Endodermal cell (in vitro differentiated cells): ENCODE results near the gene CHIC1. TPM values are rescaled to one million over a fixed set of nuclear protein-coding genes. Genes with fewer than 3 reads are reported as not detected.
"Not testable (repeated sequence)": the region's sequence is repeated elsewhere in the genome, so short reads cannot be mapped to it uniquely, and the experiment has no call there.

Experiments
- DNase-seq: peaks from one replicate; pipeline ENCODE4 v3.0.0-alpha.2; 2017
- H3K27ac ChIP-seq: 2 replicates; pipeline ENCODE4 v1.5.1; 2013; ENCODE audit warnings: mild to moderate bottlenecking, low read depth, low read length, moderate library complexity
- H3K27me3 ChIP-seq: 2 replicates; pipeline ENCODE4 v1.6.1; 2013; ENCODE audit warnings: mild to moderate bottlenecking, low read length, moderate library complexity; ENCODE audit not compliant: insufficient read depth, control insufficient read depth, poor library complexity, severe bottlenecking
- H3K36me3 ChIP-seq: 2 replicates; pipeline ENCODE4 v1.7.0; 2013; ENCODE audit warnings: mild to moderate bottlenecking, low read length, moderate library complexity; ENCODE audit not compliant: control insufficient read depth, insufficient read depth
- H3K4me1 ChIP-seq: one replicate; pipeline ENCODE4 v1.7.0; 2013; ENCODE audit warnings: low read length; ENCODE audit not compliant: control insufficient read depth, insufficient read depth
- H3K4me3 ChIP-seq: 2 replicates; pipeline ENCODE4 v1.5.1; 2013; ENCODE audit warnings: mild to moderate bottlenecking, low read length, moderate library complexity
- H3K9ac ChIP-seq: 2 replicates; pipeline ENCODE4 v1.6.1; 2013; ENCODE audit warnings: mild to moderate bottlenecking, low read length, moderate library complexity; ENCODE audit not compliant: poor library complexity, severe bottlenecking; ENCODE audit errors: extremely low read depth
- H3K9me3 ChIP-seq: 2 replicates; pipeline ENCODE4 v1.6.1; 2013; ENCODE audit warnings: mild to moderate bottlenecking, low read length, moderate library complexity; ENCODE audit not compliant: control insufficient read depth
- H3K27ac Mint-ChIP-seq: 2 replicates; pipeline ENCODE4 v1.8.0; 2020; ENCODE audit warnings: mixed read lengths
- H3K27me3 Mint-ChIP-seq: 2 replicates; pipeline ENCODE4 v1.8.0; 2021; ENCODE audit warnings: mild to moderate bottlenecking, mixed read lengths; ENCODE audit not compliant: insufficient read depth
- H3K36me3 Mint-ChIP-seq: 2 replicates; pipeline ENCODE4 v1.8.0; 2020; ENCODE audit warnings: low read depth, mixed read lengths
- H3K4me1 Mint-ChIP-seq: 2 replicates; pipeline ENCODE4 v1.8.0; 2020; ENCODE audit warnings: mixed read lengths
- H3K4me3 Mint-ChIP-seq: 2 replicates; pipeline ENCODE4 v1.8.0; 2020; ENCODE audit warnings: mild to moderate bottlenecking, moderate library complexity, mixed read lengths
- H3K9me3 Mint-ChIP-seq: 2 replicates; pipeline ENCODE4 v1.8.0; 2020; ENCODE audit warnings: mild to moderate bottlenecking, mixed read lengths
- CTCF ChIP-seq: fragments of 200-600 bp; sonication (generic); conservative IDR thresholded peaks from 2 replicates; pipeline ENCODE4 v1.5.0; 2021; ENCODE audit warnings: antibody characterized with exemption, mild to moderate bottlenecking
- WGBS, 2 experiments: methylation state at CpG; one replicate each; pipeline versions ENCODE4 v1.1.5 to v1.1.7; 2013; ENCODE audit warnings: missing lambda C conversion rate in 2 of 2, mixed read lengths in 1 of 2; ENCODE audit not compliant: insufficient coverage in 1 of 2, insufficient read length in 1 of 2; 5-methylcytosine and 5-hydroxymethylcytosine counted together
- total RNA-seq, 2 donors: library from RNA; stranded (reverse); fragmentation: NEBNext Ultra II Directional in 1 of 2; extraction: Animal tissue kit (Norgen Biotek cat#: 25700) in 1 of 2; gene quantifications; 2 replicates in 1 of 2; 3 replicates in 1 of 2; pipeline ENCODE4 v1.2.1, GENCODE V29; 2021

CHIC1 gene
- total RNA-seq, 2 donors from 2014 or later, result 6.1 to 7.4 TPM

- H3K27ac ChIP-seq, result no peak overlapping the region
- Mint-ChIP-seq H3K9me3 (peaks cover 55% of the 10 kb centered on the region), H3K27me3 (peaks cover 3% of the 10 kb centered on the region), H3K4me3 (peak overlapping the region; percentile 23), H3K36me3 (peaks cover 25% of the 10 kb centered on the region), H3K4me1 (peaks cover 8% of the 10 kb centered on the region), H3K27ac (peak overlapping the region; percentile 74)
- no peaks in the 10 kb centered on the region for H3K36me3 ChIP-seq
- no peaks in the 10 kb centered on the region for H3K27me3 ChIP-seq
- TF ChIP-seq CTCF, result no peak
- peaks cover 6% of the 10 kb centered on the region for H3K9me3 ChIP-seq
- 46% methylated on average over 13 of the region's 13 CpGs; no CpG with 5 or more reads in 1 of the 2 experiments for WGBS, 2 experiments
- H3K4me3 ChIP-seq, result no peak overlapping the region
- peak; percentile 48 for DNase-seq
- H3K9ac ChIP-seq, result no peak overlapping the region
- H3K4me1 ChIP-seq, result no peaks in the 10 kb centered on the region
Observed at GRCh38 chrX:73525928-73526690, 36.9 kb upstream of the CHIC1 start.

GRCh38 chrX:73531655-73532054 lies 31.3 kb upstream of the CHIC1 start:
- H3K4me3 Mint-ChIP-seq, H3K27ac ChIP-seq, DNase-seq, H3K9me3 ChIP-seq, H3K27ac Mint-ChIP-seq, H3K4me1 ChIP-seq, H3K36me3 ChIP-seq, H3K9ac ChIP-seq, H3K4me3 ChIP-seq, H3K27me3 Mint-ChIP-seq, H3K27me3 ChIP-seq, H3K4me1 Mint-ChIP-seq: not testable (repeated sequence)
- WGBS, 2 experiments, result 91% methylated on average over 4 of the region's 4 CpGs; no CpG with 5 or more reads in 1 of the 2 experiments
- Mint-ChIP-seq H3K36me3 (peaks cover 34% of the 10 kb centered on the region), H3K9me3 (peaks cover 77% of the 10 kb centered on the region)

GRCh38 chrX:73556159-73556558 lies 6.8 kb upstream of the CHIC1 start:
- Mint-ChIP-seq H3K36me3 (peaks cover 2% of the 10 kb centered on the region), H3K27ac (no peak overlapping the region), H3K9me3 (peaks cover 22% of the 10 kb centered on the region), H3K4me1 (no peaks in the 10 kb centered on the region), H3K27me3 (no peaks in the 10 kb centered on the region), H3K4me3 (no peak overlapping the region)
- no peaks in the 10 kb centered on the region for H3K27me3 ChIP-seq
- H3K4me1 ChIP-seq, result no peaks in the 10 kb centered on the region
- no peak overlapping the region for H3K27ac ChIP-seq
- no peaks in the 10 kb centered on the region for H3K9me3 ChIP-seq
- H3K9ac ChIP-seq, result no peak overlapping the region
- no peaks in the 10 kb centered on the region for H3K36me3 ChIP-seq
- no peak for TF ChIP-seq CTCF
- H3K4me3 ChIP-seq, result no peak overlapping the region
- no peak for DNase-seq
